Activated T-cell treated with anti-CD3 and anti-CD28 coated beads, Interleukin-2, amount 50 U/mL, for 24 hours (primary cell): ENCODE data around the gene SPINDOC.
A peak's percentile ranks its signal among the peaks of the same experiment; 100 is the strongest.

Source experiments
- DNase-seq: peaks from one replicate; pipeline ENCODE4 v3.0.0-alpha.2; 2020
- H3K27ac Mint-ChIP-seq: 2 replicates; pipeline ENCODE4 v1.8.0; 2020; ENCODE audit warnings: mild to moderate bottlenecking, mixed read lengths
- H3K27me3 Mint-ChIP-seq: 2 replicates; pipeline ENCODE4 v1.8.0; 2020; ENCODE audit warnings: mixed read lengths
- H3K36me3 Mint-ChIP-seq: 2 replicates; pipeline ENCODE4 v1.8.0; 2020; ENCODE audit warnings: low read depth, mixed read lengths
- H3K4me1 Mint-ChIP-seq: 2 replicates; pipeline ENCODE4 v1.8.0; 2020; ENCODE audit warnings: low read depth, mixed read lengths
- H3K4me3 Mint-ChIP-seq: 2 replicates; pipeline ENCODE4 v1.8.0; 2020; ENCODE audit warnings: mild to moderate bottlenecking, moderate library complexity, mixed read lengths
- H3K9me3 Mint-ChIP-seq: 2 replicates; pipeline ENCODE4 v1.8.0; 2020; ENCODE audit warnings: mixed read lengths

Gene SPINDOC, protein sequence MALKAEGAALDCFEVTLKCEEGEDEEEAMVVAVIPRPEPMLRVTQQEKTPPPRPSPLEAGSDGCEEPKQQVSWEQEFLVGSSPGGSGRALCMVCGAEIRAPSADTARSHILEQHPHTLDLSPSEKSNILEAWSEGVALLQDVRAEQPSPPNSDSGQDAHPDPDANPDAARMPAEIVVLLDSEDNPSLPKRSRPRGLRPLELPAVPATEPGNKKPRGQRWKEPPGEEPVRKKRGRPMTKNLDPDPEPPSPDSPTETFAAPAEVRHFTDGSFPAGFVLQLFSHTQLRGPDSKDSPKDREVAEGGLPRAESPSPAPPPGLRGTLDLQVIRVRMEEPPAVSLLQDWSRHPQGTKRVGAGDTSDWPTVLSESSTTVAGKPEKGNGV

DNA sequence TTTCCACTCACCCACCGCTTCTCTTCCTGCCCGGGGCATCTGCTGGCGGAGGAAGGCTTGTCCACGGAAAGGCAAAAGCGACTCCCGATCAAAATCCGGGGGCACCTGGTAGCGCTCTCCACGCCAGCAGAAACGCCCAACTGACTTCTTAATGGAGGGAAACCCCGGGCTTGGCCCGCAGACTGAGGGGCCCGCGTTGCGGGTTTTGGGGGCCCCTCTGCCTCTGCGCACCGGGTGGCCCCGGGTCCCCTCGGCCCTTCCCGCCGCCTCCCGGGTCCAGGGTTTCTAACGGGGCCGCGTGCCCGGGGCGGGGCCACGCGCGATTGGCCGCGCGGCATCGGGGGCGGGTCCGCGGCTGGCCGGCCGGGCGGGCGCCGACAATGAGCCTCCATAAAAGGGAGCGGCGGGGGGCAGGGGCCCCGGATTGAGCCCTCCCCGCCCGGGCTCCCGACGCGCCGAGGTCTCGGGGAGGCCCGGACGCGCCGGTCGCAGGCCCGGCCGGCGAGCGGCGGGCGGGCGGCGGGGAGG, at the start of gene SPINDOC:
TSS of gene SPINDOC (plus strand) at position 422 of the 528 bp plus-strand sequence. CDS start 231 bp downstream, outside the sequence.
- Mint-ChIP-seq H3K9me3 (no peaks in the 10 kb centered on the region), H3K4me1 (peaks cover 27% of the 10 kb centered on the region), H3K36me3 (peaks cover 32% of the 10 kb centered on the region), H3K27me3 (peaks cover 6% of the 10 kb centered on the region), H3K4me3 (peak within 1 kb of the TSS; percentile 83), H3K27ac (peak within 1 kb of the TSS; percentile 73)
- DNase-seq = peak; percentile 84

DNA sequence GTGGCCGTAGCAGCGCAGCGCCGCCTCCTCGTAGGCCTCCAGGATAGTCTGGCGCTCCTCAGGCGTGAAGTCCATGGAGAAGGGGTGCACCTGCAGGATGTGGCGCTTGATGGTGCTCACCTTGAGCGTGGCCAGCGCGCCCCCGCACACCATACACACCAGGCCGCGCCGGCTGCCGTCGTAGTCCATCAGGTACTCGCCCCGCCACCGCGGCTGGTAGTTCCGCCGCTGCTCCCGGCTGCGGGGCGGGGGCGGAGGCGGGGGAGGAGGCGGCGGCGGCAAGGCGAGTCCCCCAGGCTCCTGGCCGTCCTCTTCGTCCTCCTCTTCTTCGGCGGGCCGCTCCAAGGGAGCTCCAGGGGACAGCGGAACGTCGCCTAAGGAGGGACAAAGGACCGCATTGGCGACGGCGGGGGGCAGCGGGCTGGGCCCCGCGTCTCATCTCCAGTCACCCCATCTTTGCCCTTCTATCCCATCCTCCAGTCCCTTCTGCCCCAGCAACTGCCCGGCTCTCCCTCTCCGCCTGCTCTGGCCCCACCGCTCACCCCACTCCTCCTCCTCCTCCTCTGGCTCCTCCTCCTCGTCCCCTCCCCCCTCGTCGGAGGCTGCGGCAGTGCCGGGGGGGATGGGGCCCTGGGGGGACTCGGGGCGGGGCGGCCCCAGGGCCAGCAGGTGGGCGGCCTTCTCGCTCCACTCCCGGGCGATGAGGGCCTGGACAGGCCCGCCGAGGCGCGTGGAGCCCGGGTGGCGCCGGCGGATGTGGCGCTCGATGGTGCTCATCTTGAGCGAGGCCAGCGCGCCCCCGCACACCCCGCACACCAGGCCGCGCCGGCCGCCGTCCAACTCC, 49.5 kb upstream of the SPINDOC start:
- Mint-ChIP-seq H3K4me3 (no peak overlapping the region), H3K27ac (no peak overlapping the region), H3K36me3 (peaks cover 15% of the 10 kb centered on the region), H3K9me3 (no peaks in the 10 kb centered on the region), H3K27me3 (no peaks in the 10 kb centered on the region), H3K4me1 (peaks cover 8% of the 10 kb centered on the region)
- DNase-seq = no peak

DNA sequence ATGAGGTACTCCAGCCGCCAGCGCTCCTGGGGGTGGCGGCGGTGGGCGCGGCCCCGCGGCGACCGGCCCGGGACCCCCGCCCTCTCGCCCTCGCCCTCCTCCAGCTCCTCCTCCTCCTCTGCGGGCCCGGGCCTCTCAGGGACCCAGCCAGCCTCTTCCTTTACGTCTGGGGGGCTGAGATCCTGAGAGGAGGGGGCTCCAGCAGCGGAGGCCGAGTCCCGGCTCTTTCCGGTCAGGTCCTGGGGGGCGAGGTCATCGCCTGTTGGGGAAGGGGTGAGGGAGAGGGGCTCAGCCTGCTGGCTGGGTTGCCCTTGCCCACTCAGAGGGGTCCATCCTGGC, 48.9 kb upstream of the SPINDOC start:
- Mint-ChIP-seq H3K36me3 (peaks cover 9% of the 10 kb centered on the region), H3K4me1 (peaks cover 8% of the 10 kb centered on the region)
- DNase-seq = no peak

DNA sequence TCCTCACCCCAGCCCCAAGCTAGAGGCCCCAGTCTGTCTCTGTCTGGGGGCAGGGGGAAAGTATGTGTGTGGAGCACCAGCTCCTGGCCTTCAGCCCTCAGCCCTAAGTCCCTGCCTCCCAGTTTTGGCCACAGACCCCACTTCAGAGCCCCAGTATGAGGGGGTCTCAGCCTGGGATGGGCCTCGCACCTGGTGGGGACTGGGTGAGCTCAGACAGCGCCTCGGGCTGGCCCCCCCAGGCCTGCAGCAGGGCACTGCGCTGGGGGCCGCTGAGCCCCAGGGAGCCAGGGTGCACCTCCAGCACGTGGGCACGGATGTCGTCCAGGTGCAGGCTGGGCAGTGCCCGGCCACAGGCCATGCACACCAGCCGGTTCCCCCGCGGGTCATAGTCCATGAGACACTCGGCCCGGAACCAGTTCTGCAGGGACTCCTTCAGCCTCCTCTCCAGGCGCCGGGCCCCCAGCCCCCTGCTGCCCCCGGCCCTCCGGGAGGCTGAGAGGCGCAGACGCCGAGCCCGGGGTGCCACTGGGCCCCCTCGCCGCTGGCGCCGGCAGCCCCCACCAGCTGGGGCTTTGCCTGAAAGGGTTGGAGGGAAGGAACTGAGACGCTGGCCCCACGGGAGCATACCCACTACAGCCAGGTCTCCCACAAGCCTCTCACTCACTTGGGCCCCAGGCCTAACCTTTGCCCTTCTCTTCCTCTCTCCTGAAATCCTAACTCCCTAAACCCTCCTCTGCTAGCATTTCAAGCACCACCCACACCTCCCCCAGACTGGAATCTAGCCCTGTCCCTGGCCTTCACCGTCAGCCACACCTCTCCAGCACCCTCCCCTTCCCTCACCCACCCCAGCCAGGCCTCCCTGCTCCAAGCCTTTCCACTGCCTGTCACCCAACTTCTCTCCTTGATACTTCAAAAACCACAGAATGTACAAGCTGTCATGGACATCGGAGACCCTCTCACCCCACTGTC, 48.3 kb upstream of the SPINDOC start:
- no peak for DNase-seq
- no peaks in the 10 kb centered on the region for H3K9me3 Mint-ChIP-seq
- H3K4me1 Mint-ChIP-seq = peaks cover 8% of the 10 kb centered on the region
- H3K36me3 Mint-ChIP-seq = peaks cover 5% of the 10 kb centered on the region
- H3K27me3 Mint-ChIP-seq = peaks cover 3% of the 10 kb centered on the region
- no peak overlapping the region for H3K27ac Mint-ChIP-seq
- H3K4me3 Mint-ChIP-seq = no peak overlapping the region

More for the DNA sequence above, 48.9 kb upstream of the SPINDOC start:
- Mint-ChIP-seq H3K27ac (no peak overlapping the region), H3K27me3 (no peaks in the 10 kb centered on the region), H3K4me3 (no peak overlapping the region), H3K9me3 (no peaks in the 10 kb centered on the region)

DNA sequence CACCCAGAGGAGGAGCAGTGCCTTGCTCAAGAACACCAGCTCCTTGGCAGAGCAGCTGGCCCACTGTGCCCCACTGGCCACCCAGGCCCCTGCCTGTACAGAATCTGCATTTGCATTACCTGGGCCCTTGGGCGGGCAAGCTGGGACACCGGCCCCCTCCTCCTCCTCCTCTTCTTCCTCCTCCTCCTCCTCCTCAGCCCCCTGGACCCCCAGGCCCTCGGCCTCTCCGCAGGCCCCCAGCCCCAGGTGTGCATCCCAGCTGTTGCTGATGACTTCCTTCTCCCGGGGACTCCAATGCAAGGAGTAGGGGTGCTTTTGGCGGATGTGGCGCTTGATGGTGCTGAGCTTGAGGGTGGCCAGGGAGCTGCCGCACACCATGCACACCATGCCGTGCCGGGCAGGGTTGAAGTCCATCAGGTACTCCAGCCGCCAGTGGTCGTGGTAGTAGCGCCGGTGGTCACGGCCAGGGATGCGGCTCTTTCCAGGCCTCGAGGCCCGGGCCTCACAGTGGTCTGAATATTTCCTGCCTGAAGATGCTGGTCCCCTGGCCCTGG, 47.5 kb upstream of the SPINDOC start:
- no peaks in the 10 kb centered on the region for H3K9me3 Mint-ChIP-seq
- no peak overlapping the region for H3K4me3 Mint-ChIP-seq
- peaks cover 4% of the 10 kb centered on the region for H3K36me3 Mint-ChIP-seq
- H3K27ac Mint-ChIP-seq = no peak overlapping the region
- peaks cover 10% of the 10 kb centered on the region for H3K27me3 Mint-ChIP-seq
- H3K4me1 Mint-ChIP-seq = peaks cover 8% of the 10 kb centered on the region
- no peak for DNase-seq

DNA sequence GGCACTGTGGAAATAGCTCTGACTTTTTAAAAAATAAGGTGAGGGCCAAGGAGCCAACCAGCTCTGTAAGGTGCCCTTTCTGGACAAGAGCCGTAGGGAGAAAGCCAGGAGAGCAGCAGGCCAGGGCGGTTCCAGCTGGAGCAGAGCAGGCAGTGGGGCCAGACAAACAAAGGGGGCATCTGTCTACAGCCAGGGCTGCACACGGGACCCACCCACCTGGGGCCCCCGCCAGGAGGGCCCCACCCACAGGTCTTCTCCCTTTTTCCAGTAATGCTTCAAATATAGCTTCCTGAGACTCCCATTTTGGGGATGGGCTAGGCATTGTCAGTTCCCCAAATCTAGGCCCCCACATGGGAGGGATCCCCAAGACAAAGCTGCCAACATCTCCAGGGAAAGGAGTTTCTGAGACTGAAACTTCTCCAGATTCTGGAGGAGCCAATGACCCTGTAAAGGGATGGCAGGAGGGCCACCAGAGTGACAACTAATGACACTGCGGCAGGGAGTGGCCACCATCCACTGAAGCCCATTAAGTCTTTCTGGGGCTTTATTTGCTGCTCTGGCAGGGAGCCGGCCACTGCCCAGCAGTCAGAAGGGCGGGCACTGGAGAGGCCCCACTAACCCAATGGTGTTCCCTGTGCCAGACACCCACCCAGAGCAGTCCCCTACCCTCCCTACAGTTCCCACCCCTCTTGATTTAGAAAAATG, 46.6 kb upstream of the SPINDOC start:
- Mint-ChIP-seq H3K27me3 (peaks cover 17% of the 10 kb centered on the region), H3K36me3 (peaks cover 4% of the 10 kb centered on the region), H3K27ac (no peak overlapping the region), H3K4me1 (peaks cover 8% of the 10 kb centered on the region), H3K9me3 (no peaks in the 10 kb centered on the region), H3K4me3 (peak overlapping the region; percentile 93)
- no peak for DNase-seq

DNA sequence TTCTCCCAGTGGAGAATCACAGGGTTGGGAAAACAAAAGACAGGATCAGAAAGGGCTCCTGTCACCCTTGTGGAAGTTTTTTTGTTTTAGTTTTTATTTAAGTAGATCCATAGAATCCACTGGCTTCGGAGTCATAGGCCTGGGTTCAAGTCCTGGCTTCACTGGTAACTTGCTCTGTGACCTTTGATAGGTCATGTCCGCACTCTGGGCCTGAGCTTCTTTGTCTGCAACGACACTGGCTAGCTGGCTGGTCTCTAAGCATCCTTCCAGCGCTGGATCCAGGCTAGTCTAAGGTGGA, 46.0 kb upstream of the SPINDOC start:
- DNase-seq = no peak

DNA sequence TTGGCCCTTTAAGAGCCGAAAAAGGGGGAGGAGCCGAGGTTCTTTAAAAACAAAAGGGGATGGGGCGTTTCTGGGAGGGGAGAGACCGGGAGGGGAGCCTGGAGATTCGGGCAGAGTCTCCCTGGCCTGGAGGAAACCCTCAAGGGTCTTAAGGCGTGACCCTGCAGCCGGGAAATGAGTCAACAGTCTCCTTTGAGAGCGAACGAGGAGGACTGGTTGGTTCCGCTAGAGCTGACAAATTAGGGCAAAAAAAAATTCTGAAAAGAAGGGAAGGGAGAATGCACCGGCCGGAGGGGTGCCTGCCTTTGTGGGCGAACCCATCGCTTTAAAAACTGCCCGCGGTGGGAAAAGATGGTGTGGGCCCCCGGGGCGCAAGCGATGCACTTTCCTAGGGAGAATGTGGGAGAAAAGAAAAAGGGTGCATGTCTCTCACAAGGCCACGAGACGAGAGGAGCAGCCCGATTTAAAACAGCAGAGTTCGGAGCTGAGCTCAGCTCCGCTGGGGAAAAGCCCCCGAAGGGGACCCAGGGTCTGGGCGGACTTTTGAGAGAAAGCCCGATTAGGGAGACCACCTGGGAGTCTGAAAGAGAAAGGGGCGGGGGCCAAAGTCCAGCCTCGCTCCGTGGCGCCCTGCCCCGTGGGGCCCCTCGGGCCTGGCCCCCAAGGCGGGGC, 45.6 kb upstream of the SPINDOC start:
- peak; percentile 62 for DNase-seq
- Mint-ChIP-seq H3K36me3 (peaks cover 4% of the 10 kb centered on the region), H3K4me3 (peak overlapping the region; percentile 93), H3K27ac (peak overlapping the region; percentile 91), H3K27me3 (peaks cover 20% of the 10 kb centered on the region), H3K4me1 (peaks cover 8% of the 10 kb centered on the region), H3K9me3 (no peaks in the 10 kb centered on the region)

More for the DNA sequence above, 46.0 kb upstream of the SPINDOC start:
- Mint-ChIP-seq H3K27me3 (peaks cover 18% of the 10 kb centered on the region), H3K9me3 (no peaks in the 10 kb centered on the region), H3K36me3 (peaks cover 4% of the 10 kb centered on the region), H3K27ac (peak overlapping the region; percentile 91), H3K4me3 (peak overlapping the region; percentile 93), H3K4me1 (peaks cover 8% of the 10 kb centered on the region)

DNA sequence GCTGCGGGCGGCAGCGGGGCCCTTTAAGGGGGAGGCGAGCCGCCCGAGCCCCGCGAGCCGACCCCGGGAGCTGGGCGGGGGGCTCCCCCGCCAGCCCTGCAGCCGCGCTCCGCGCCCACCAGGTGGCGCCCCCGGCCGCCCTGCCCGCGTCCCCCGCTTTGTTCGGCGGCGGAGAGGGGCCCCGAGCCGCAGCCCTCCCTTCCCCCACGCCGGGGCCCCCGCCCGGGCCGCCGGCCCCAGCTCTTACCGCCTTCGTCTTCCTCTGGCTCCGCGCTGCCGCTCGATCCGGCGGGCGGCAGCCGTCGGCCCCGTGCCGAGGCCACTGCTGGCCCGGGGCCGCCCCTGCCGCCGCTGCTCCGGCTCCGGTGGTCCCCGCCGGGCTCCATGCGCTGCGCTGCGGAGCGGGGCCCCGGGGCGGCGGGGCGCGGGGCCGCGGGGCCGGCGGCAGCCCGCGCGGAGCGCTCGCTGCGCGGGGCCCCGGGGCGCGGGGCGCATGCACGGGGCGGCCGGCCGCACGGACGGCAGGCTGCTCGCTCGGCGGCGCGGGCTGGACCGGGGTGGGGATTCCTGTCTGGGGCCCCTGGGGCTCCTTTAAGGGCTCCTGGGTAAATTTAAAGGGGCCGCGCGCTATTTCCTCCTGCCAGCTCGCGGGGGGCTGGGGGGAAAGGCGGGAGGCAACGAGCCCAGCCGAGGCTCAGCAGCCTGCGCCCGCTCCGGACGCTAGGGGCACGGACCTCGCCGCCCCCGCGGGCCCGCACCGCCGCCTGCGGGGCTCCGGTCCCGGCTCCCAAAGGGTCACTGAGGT, 44.8 kb upstream of the SPINDOC start, which contains the start of gene ZFTA:
TSS of gene ZFTA (minus strand) at position 539 of the 805 bp plus-strand sequence. CDS start at position 386, 153 bp downstream.
- DNase-seq = peak; percentile 80
- Mint-ChIP-seq H3K27me3 (peaks cover 24% of the 10 kb centered on the region), H3K4me3 (peak within 1 kb of the TSS; percentile 93), H3K9me3 (no peaks in the 10 kb centered on the region), H3K27ac (peak within 1 kb of the TSS; percentile 91), H3K36me3 (peaks cover 4% of the 10 kb centered on the region), H3K4me1 (peaks cover 8% of the 10 kb centered on the region)

DNA sequence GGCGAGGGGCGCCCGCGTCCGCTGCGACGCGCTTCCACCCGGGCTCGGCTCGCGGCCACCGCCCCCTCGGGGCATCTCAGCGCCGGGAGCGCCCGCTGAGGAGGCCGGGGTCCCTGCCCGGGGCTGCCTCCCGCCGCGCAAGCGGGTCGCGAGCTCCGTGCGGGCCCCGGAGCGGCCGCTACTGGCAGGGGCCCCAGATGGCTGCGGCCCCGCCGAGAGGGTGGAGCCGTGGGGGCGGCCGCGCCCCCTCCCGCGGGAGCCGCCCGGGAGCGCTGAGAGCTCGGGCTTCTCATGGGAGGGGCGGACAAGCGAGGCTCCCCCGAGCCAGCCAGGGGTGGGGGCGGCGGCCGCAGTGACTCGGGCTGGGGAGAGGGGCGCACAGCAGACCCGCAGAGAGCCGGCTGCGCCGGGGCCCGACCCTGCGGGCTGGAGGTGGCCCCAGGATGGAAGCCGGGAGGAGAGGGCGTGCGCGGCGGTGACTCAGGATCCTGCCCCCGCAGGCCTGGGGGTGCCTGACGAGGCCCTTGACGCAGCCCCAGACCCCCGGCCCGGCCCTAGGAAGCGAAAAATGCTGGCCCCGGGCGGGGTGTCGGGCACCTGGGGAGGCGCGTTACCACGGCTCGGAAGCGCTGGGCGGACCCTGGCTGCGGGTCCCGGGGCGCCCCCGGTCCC, 44.1 kb upstream of the SPINDOC start:
- H3K4me3 Mint-ChIP-seq = peak overlapping the region; percentile 64
- H3K36me3 Mint-ChIP-seq = peaks cover 4% of the 10 kb centered on the region
- no peaks in the 10 kb centered on the region for H3K9me3 Mint-ChIP-seq
- peaks cover 8% of the 10 kb centered on the region for H3K4me1 Mint-ChIP-seq
- DNase-seq = peak; percentile 67
- peaks cover 24% of the 10 kb centered on the region for H3K27me3 Mint-ChIP-seq
- H3K27ac Mint-ChIP-seq = no peak overlapping the region

DNA sequence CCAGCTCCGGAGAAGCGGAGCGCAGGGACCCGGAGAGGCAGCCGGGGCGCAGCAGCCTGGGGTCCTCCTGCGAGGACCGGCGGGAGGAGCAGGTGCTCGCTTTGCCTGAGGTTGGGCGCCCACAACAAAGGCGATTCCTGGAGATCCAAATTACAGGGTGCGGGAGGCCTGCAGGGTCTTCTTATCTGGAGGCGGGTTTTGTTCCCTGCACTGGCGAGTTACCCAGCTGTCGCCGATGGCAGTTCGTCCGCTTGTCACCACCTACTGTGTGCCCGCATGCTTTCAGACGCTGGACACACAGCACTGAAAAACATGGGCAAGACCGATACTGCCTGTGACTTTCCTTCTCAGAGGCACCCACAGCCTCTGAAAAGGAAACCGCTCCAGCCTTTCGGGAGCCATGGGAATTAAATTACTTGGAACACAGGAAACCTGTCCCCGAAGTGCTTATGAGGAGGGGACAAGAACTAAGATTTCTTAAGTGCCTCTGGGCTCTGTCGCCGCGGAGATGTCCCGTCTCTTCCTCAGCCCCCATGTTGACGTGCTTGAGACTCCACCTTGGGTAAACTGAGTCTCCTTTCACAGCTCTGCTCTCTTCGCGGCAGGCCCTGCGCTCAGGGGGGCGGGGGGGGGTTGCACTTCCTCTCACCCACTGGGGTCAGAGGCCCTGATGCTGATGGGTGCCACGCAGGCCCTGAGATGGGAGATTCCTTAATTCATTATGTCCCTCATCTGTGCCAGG, 43.4 kb upstream of the SPINDOC start:
- peaks cover 24% of the 10 kb centered on the region for H3K27me3 Mint-ChIP-seq

More for the DNA sequence above, 43.4 kb upstream of the SPINDOC start:
- Mint-ChIP-seq H3K4me1 (peaks cover 8% of the 10 kb centered on the region), H3K4me3 (peak overlapping the region; percentile 58), H3K9me3 (no peaks in the 10 kb centered on the region), H3K27ac (no peak overlapping the region), H3K36me3 (peaks cover 4% of the 10 kb centered on the region)
- DNase-seq = peak; percentile 43
